GM19395 (cell line): Measurements from ENCODE around the gene SLC38A5.
A peak's percentile ranks its signal among the peaks of the same experiment; 100 is the strongest.
"Not testable (repeated sequence)": the region's sequence is repeated elsewhere in the genome, so short reads cannot be mapped to it uniquely, and the experiment has no call there.

ENCODE experiments used
- ATAC-seq: cut with Tn5 transposase; IDR thresholded peaks from one replicate; pipeline ENCODE4 v1.9.1; 2021; ENCODE audit warnings: mild to moderate bottlenecking, moderate library complexity; ENCODE audit not compliant: unreplicated experiment

SLC38A5 gene

GRCh38 chrX:48470110-48470832 is at the start of gene SLC38A5:
SLC38A5 (minus strand) TSS chrX:48470260; CDS start chrX:48467924, 2,336 bp downstream.
- no peak for ATAC-seq

- not testable (repeated sequence) for ATAC-seq
These were observed 49.4 kb upstream of the SLC38A5 start for GRCh38 chrX:48519481-48519880.

- ATAC-seq, result no peak
These were observed 46.9 kb upstream of the SLC38A5 start for GRCh38 chrX:48516987-48517386.

- no peak for ATAC-seq
These were observed 46.2 kb upstream of the SLC38A5 start for GRCh38 chrX:48516285-48516684.

- no peak for ATAC-seq
These were observed 45.8 kb upstream of the SLC38A5 start for GRCh38 chrX:48515842-48516241.

GRCh38 chrX:48514868-48515460 is 44.9 kb upstream of the SLC38A5 start:
- ATAC-seq, result no peak

GRCh38 chrX:48514126-48514806 is 44.2 kb upstream of the SLC38A5 start:
- ATAC-seq, result no peak

GRCh38 chrX:48513670-48514069 is 43.6 kb upstream of the SLC38A5 start:
- ATAC-seq, result no peak

GRCh38 chrX:48512371-48512935 is 42.4 kb upstream of the SLC38A5 start:
- ATAC-seq, result no peak

- ATAC-seq, result no peak
These were observed 41.5 kb upstream of the SLC38A5 start for GRCh38 chrX:48511560-48511959.

- ATAC-seq, result no peak
These were observed 39.6 kb upstream of the SLC38A5 start for GRCh38 chrX:48509619-48510018.

- peak; percentile 23 for ATAC-seq
These were observed 39.2 kb upstream of the SLC38A5 start for GRCh38 chrX:48509245-48509590.

- peak; percentile 80 for ATAC-seq
These were observed 38.6 kb upstream of the SLC38A5 start, which contains the start of gene PORCN for GRCh38 chrX:48508400-48509244. PORCN (plus strand) TSS chrX:48508992; CDS start chrX:48509821, 829 bp downstream.

- no peak for ATAC-seq
These were observed 37.2 kb upstream of the SLC38A5 start for GRCh38 chrX:48507246-48507645.

GRCh38 chrX:48505481-48505880 is 35.4 kb upstream of the SLC38A5 start:
- no peak for ATAC-seq

GRCh38 chrX:48504261-48504660 is 34.2 kb upstream of the SLC38A5 start:
- ATAC-seq, result no peak

GRCh38 chrX:48498374-48498809 is 28.3 kb upstream of the SLC38A5 start:
- no peak for ATAC-seq

GRCh38 chrX:48497871-48498270 is 27.8 kb upstream of the SLC38A5 start:
- ATAC-seq, result no peak

GRCh38 chrX:48496660-48497059 is 26.6 kb upstream of the SLC38A5 start:
- no peak for ATAC-seq

- ATAC-seq, result no peak
These were observed 23.9 kb upstream of the SLC38A5 start for GRCh38 chrX:48493890-48494364.
